Kidney epithelial cell (primary cell): ENCODE data around the gene VSX2. TPM values are rescaled to one million over a fixed set of nuclear protein-coding genes. Genes with fewer than 3 reads are reported as not detected.

Source experiments
- DNase-seq: peaks from one replicate; pipeline ENCODE4 v3.0.0-alpha.2; 2010; ENCODE audit warnings: low read depth
- H3K27me3 ChIP-seq: 2 replicates; pipeline ENCODE4 v1.6.0; 2011; ENCODE audit warnings: low read length; ENCODE audit not compliant: control insufficient read depth, insufficient read depth
- H3K36me3 ChIP-seq: 2 replicates; pipeline ENCODE4 v1.5.1; 2011; ENCODE audit warnings: low read length; ENCODE audit not compliant: control insufficient read depth, insufficient read depth
- H3K4me3 ChIP-seq: 2 replicates; pipeline ENCODE4 v1.5.1; 2011; ENCODE audit warnings: low read depth, mild to moderate bottlenecking, control low read depth, low read length
- total RNA-seq: library from RNA; depleted of rRNA; stranded (reverse); fragments of >200 nt; gene quantifications from 2 replicates; pipeline ENCODE4 v1.2.3, GENCODE V29; 2015
- TF ChIP-seq, protein P1 (sequence below): IDR thresholded peaks from 2 replicates; pipeline ENCODE4 v1.5.1; 2011; ENCODE audit warnings: mild to moderate bottlenecking, moderate library complexity, low read length, control low read depth, inconsistent platforms; ENCODE audit not compliant: insufficient read depth, poor library complexity, severe bottlenecking

The VSX2 gene
- not detected in 2 replicates for total RNA-seq

DNA sequence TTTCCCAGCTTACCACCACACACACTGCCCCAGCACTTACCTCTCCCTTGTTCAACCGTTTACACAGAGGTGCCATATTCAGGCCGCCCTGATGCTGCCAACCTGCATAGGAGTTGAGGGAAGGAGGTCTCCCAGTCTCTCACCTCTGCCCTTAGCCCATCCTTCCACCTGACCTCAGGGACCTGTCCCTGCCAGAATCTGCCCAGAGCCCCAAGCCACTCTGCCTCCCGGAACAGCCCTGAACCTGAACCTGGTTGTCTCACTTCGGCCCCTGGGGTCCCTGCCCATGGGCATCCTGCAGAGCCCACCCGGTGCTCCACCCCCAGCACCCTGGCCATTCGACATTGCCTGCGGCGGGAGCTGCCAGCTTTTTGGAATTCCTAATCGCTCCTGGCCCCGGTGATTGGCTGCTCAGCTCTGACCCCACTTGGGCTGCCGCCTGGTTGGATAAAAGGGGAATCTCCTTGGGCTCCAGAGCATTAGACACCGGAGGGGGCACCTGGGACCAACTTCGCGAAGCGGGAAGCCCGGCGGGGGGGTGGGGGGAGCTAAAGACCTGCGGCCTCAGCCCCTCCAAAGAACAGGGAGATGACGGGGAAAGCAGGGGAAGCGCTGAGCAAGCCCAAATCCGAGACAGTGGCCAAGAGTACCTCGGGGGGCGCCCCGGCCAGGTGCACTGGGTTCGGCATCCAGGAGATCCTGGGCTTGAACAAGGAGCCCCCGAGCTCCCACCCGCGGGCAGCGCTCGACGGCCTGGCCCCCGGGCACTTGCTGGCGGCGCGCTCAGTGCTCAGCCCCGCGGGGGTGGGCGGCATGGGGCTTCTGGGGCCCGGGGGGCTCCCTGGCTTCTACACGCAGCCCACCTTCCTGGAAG lies at the start of gene VSX2:
Gene VSX2 (plus strand): TSS at position 476 of the 874 bp plus-strand sequence. CDS start 113 bp downstream, at position 589.
- Histone ChIP-seq H3K36me3 (no peaks in the 10 kb centered on the region), H3K27me3 (peaks cover 74% of the 10 kb centered on the region), H3K4me3 (no peak within 1 kb of the TSS)
- no peak for DNase-seq
- TF ChIP-seq, protein P1, sequence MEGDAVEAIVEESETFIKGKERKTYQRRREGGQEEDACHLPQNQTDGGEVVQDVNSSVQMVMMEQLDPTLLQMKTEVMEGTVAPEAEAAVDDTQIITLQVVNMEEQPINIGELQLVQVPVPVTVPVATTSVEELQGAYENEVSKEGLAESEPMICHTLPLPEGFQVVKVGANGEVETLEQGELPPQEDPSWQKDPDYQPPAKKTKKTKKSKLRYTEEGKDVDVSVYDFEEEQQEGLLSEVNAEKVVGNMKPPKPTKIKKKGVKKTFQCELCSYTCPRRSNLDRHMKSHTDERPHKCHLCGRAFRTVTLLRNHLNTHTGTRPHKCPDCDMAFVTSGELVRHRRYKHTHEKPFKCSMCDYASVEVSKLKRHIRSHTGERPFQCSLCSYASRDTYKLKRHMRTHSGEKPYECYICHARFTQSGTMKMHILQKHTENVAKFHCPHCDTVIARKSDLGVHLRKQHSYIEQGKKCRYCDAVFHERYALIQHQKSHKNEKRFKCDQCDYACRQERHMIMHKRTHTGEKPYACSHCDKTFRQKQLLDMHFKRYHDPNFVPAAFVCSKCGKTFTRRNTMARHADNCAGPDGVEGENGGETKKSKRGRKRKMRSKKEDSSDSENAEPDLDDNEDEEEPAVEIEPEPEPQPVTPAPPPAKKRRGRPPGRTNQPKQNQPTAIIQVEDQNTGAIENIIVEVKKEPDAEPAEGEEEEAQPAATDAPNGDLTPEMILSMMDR, result no peak

DNA sequence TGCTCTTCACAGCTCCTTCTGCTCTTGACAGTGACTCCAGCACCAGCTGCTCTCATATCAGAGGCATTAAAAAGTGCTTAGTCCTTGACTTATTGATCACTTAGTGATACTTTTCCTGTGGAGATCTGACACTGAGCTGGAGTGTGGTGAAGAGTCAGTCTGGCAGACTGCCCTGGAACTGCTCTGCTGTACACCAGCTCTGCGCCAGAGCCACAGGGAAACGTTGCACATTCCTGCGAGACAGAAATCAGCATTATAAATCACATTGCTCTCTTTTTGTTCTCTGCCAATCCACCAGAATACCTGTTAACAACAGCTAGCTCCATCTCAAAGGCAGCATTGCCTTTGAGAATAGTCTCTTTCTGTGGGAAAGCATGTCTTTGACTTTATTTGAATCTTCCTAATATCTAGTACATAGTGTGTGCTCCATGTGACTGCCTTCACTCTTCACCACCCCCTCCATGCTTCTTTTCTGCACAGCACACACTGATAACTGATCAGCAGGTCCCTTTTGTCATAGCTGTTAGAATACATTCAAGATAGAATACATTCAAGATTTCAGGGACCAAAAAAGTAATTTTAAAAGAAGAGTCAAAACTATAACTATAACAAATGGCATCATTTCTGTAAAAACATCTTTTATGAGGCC lies 48.2 kb upstream of the VSX2 start:
- no peak for DNase-seq
- no peaks in the 10 kb centered on the region for H3K36me3 ChIP-seq
- no peak overlapping the region for H3K4me3 ChIP-seq
- no peaks in the 10 kb centered on the region for H3K27me3 ChIP-seq
- TF ChIP-seq, protein P1, result no peak

DNA sequence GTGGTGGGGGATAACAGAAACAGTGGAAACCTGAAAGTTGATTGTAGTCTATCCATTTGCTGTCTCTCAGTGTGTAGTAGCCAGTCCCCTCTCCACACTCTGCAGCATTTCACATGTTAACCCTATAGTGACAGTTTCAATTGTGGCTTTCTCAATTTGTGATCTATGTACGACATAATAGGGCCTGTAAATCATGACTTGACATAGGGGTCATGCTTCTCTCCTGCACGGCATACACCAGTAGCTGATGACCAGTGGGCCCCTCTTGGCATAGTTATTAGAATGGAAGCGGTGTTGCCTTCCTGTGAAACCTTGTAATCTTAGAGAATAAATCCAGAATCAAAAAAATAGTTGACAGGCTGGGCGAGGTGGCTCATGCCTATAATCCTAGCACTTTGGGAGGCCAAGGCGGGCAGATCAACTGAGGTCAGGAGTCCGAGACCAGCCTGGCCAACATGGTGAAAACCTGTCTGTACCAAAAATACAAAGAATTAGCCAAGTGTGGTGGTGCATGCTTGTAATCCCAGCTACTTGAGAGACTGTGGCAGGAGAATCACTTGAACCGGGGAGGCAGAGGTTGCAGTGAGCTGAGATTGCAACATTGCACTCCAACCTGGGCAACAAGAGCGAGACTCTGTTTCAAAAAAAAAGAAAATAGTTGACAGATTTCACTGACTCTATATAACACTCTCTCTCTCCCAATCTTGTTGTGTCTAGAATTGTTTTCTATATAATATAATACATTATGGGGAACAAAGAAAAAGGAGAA lies 44.6 kb upstream of the VSX2 start:
- no peak for DNase-seq
- Histone ChIP-seq H3K4me3 (no peak overlapping the region), H3K27me3 (no peaks in the 10 kb centered on the region), H3K36me3 (no peaks in the 10 kb centered on the region)
- TF ChIP-seq, protein P1, result no peak

DNA sequence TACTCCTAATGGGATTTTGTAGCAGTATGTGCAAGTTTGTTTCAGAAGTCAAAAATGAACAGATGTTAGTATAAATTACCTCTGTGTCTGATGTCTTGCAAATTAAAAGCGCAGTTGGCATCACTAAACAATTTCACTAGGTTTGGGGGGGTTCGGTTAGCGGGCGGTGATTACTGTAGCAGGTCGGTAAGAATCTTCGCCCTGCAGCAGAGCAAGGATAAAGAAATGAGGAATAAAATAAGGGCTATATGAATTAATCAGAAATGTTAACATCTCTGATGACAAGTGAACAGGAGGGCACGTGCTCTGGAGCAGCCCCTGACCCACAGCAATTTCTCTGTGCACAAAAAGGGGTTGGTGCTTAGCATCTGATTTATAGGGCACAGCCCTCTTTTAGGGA lies 43.6 kb upstream of the VSX2 start:
- no peaks in the 10 kb centered on the region for H3K27me3 ChIP-seq
- no peak overlapping the region for H3K4me3 ChIP-seq
- no peaks in the 10 kb centered on the region for H3K36me3 ChIP-seq
- DNase-seq, result no peak
- TF ChIP-seq, protein P1, result no peak

DNA sequence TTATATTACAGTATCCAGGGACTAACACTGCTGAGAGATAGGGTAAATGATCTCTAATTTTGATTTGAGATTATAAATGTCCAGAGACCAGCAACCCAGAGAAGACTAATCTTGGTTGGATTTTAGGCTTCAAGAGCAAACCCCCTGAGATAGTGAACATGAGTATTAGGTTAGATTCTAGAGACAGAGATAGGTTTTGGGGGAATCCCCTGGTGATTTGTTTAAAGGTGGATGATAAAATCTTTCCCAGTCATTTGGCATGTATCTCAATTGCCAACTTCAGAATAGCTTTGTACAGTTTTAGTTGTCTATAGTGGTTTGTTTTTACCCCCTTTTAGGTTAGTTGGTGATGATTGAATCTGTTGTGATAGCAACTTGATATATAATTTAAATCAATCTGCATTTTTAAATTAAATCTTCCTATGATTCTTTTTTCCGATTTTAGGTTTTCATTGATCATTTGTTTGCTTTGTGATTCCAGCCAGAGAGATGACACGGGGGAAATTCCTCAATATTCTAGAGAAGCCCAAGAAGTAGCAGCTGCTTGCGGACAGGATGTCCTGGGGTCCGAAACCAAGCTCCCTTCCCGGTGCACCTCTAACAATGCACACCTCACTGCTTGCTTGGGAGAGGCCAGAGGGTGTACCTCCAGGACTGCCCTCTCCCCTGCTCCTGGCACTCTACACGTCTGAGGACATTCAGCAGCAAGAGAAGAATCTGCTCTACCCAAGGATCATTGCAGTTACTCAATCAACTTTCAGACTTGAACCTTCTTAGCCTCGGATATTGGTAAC lies 40.6 kb upstream of the VSX2 start:
- no peaks in the 10 kb centered on the region for H3K36me3 ChIP-seq
- no peak for DNase-seq
- TF ChIP-seq, protein P1, result no peak
- no peak overlapping the region for H3K4me3 ChIP-seq
- no peaks in the 10 kb centered on the region for H3K27me3 ChIP-seq
